Epidermal melanocyte (primary cell): ENCODE results near the gene KCTD17.

Experiments used
- DNase-seq: peaks from one replicate; pipeline ENCODE4 v3.0.0; 2011; ENCODE audit warnings: low spot score; ENCODE audit not compliant: insufficient read length

Gene KCTD17

GRCh38 chr22:37043209-37043827, 8.2 kb upstream of the KCTD17 start:
- no peak for DNase-seq

GRCh38 chr22:37043828-37044538, 7.6 kb upstream of the KCTD17 start:
- no peak for DNase-seq

- DNase-seq = no peak
Measured at GRCh38 chr22:37044634-37045625, 6.6 kb upstream of the KCTD17 start.

GRCh38 chr22:37045958-37046357, 5.6 kb upstream of the KCTD17 start:
- peak; percentile 62 for DNase-seq

- DNase-seq = no peak
Measured at GRCh38 chr22:37046589-37046988, 5.0 kb upstream of the KCTD17 start.

- no peak for DNase-seq
Measured at GRCh38 chr22:37047006-37047405, 4.5 kb upstream of the KCTD17 start.

GRCh38 chr22:37048133-37048532, 3.4 kb upstream of the KCTD17 start:
- no peak for DNase-seq

- DNase-seq = no peak
Measured at GRCh38 chr22:37049224-37049623, 2.3 kb upstream of the KCTD17 start.

- DNase-seq = no peak
Measured at GRCh38 chr22:37050913-37051312, 629 bp upstream of the KCTD17 start.

GRCh38 chr22:37052386-37053309, 1.1 kb downstream of the KCTD17 start:
- DNase-seq = no peak

- DNase-seq = no peak
Measured at GRCh38 chr22:37053310-37054055, 1.9 kb downstream of the KCTD17 start.

GRCh38 chr22:37054056-37054395, 2.5 kb downstream of the KCTD17 start:
- no peak for DNase-seq

- DNase-seq = no peak
Measured at GRCh38 chr22:37054600-37055365, 3.2 kb downstream of the KCTD17 start.

GRCh38 chr22:37056246-37056645, 4.7 kb downstream of the KCTD17 start:
- no peak for DNase-seq

GRCh38 chr22:37057226-37057625, 5.7 kb downstream of the KCTD17 start:
- no peak for DNase-seq

- no peak for DNase-seq
Measured at GRCh38 chr22:37057796-37058510, 6.4 kb downstream of the KCTD17 start.

- DNase-seq = no peak
Measured at GRCh38 chr22:37058917-37059701, 7.6 kb downstream of the KCTD17 start.

GRCh38 chr22:37059876-37060449, 8.4 kb downstream of the KCTD17 start:
- DNase-seq = no peak
